ENCODE results near the gene KIF3A.

KIF3A gene

DNA sequence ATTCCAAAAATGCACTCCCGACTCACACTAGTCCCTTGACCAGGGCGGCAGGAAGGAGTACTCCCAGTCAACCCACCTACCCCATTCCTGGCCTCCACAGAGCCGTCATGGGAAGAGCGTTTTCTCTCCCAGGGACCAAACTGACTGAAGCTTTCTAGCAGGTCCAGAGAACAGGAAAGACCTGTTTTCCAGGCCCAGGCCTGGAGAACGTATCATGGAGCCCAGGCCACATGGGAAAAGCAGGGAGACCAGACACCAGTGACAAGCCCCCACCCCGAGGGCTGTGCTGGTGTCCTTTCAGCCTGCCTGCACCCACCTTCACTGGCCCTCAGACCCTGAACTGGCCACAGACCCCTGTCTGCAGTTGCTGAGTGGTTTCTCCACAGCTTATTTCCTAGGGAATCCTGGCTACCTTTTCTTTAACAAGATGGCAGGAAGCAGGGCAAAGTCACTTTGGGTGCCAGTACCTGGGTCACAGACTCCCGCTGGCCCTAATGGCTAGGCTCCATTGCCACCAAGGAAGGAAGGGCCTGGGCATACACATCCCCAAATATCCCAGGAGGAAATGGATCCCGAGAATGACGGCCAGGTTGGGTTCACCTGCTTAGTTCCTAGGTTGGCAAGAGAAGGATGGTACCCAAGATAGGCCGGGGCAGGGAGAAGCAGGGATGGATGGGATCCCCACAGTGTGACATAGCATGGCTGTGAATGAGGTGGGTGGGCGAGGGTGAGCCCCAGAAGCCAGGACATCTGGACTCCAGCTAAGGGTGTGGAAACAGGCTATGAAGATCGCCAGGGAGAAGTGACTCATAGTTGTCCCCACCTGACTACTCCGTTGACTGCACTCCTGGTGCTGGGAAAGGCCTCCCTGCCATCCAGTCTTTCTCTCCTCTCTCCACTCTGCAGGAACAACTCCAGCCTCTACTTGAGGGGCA lies 22.0 kb upstream of the KIF3A start:
- Histone ChIP-seq H3K27ac (ENCODE audit: low read depth, low read length, poor library complexity, severe bottlenecking) (no peak overlapping the region), H3F3A (ENCODE audit: insufficient read depth, low read length) (no peaks in the 10 kb centered on the region), H3K79me2 (ENCODE audit: insufficient read depth, low read length) (no peaks in the 10 kb centered on the region), H3K9ac (ENCODE audit: low read length) (no peak overlapping the region), H2AFZ (ENCODE audit: low read length) (no peak overlapping the region), H3K4me1 (ENCODE audit: insufficient read depth, low read length, severe bottlenecking) (no peaks in the 10 kb centered on the region), H3K36me3 (ENCODE audit: insufficient read depth, low read length) (no peaks in the 10 kb centered on the region), H3K4me3 (ENCODE audit: low read depth, low read length, poor library complexity, severe bottlenecking) (no peak overlapping the region), H3K9me2 (ENCODE audit: low read depth, low read length) (no peaks in the 10 kb centered on the region), H3K27me3 (ENCODE audit: insufficient read depth, low read length) (no peaks in the 10 kb centered on the region), H4K20me1 (ENCODE audit: insufficient read depth, low read length) (no peaks in the 10 kb centered on the region), H3K9me3 (ENCODE audit: low read length) (no peaks in the 10 kb centered on the region), H3K4me2 (ENCODE audit: low read length) (no peak overlapping the region)
- TF ChIP-seq, protein P1, sequence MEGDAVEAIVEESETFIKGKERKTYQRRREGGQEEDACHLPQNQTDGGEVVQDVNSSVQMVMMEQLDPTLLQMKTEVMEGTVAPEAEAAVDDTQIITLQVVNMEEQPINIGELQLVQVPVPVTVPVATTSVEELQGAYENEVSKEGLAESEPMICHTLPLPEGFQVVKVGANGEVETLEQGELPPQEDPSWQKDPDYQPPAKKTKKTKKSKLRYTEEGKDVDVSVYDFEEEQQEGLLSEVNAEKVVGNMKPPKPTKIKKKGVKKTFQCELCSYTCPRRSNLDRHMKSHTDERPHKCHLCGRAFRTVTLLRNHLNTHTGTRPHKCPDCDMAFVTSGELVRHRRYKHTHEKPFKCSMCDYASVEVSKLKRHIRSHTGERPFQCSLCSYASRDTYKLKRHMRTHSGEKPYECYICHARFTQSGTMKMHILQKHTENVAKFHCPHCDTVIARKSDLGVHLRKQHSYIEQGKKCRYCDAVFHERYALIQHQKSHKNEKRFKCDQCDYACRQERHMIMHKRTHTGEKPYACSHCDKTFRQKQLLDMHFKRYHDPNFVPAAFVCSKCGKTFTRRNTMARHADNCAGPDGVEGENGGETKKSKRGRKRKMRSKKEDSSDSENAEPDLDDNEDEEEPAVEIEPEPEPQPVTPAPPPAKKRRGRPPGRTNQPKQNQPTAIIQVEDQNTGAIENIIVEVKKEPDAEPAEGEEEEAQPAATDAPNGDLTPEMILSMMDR (IDR thresholded peaks at IDR 0.05; ENCODE audit: low read length) = no peak
- TF ChIP-seq EZH2 (IDR thresholded peaks at IDR 0.05; ENCODE audit: borderline replicate concordance, low read length) = no peak

DNA sequence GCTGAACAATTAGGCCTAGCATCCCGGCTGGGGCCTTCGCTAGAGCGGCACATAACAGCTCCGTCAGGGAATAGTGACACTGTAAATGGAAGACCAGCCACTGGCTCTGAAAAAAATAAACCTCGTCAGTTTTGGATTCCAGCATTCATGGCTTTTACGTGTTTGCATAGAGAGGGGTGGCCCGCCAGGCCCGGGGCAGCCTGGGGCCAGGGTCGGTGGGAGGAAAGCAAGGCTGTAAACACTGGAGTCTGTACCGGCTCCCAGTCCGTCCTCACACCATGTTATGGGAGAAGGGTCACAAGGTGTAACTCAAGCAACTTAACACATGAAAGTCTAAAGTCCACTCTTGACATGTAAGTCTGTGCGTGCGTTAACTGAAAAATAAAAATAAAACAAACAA lies 21.1 kb upstream of the KIF3A start:
- Histone ChIP-seq H4K20me1 (ENCODE audit: insufficient read depth, low read length) (no peaks in the 10 kb centered on the region), H3K27ac (ENCODE audit: low read depth, low read length, poor library complexity, severe bottlenecking) (no peak overlapping the region), H3K9ac (ENCODE audit: low read length) (no peak overlapping the region), H3F3A (ENCODE audit: insufficient read depth, low read length) (no peaks in the 10 kb centered on the region), H3K4me2 (ENCODE audit: low read length) (no peak overlapping the region), H3K36me3 (ENCODE audit: insufficient read depth, low read length) (no peaks in the 10 kb centered on the region), H3K9me2 (ENCODE audit: low read depth, low read length) (no peaks in the 10 kb centered on the region), H3K4me1 (ENCODE audit: insufficient read depth, low read length, severe bottlenecking) (no peaks in the 10 kb centered on the region), H3K4me3 (ENCODE audit: low read depth, low read length, poor library complexity, severe bottlenecking) (no peak overlapping the region), H3K27me3 (ENCODE audit: insufficient read depth, low read length) (no peaks in the 10 kb centered on the region), H3K79me2 (ENCODE audit: insufficient read depth, low read length) (no peaks in the 10 kb centered on the region), H3K9me3 (ENCODE audit: low read length) (no peaks in the 10 kb centered on the region), H2AFZ (ENCODE audit: low read length) (no peak overlapping the region)
- TF ChIP-seq, protein P1 (IDR thresholded peaks at IDR 0.05; ENCODE audit: low read length) = no peak
- TF ChIP-seq EZH2 (IDR thresholded peaks at IDR 0.05; ENCODE audit: borderline replicate concordance, low read length) = no peak

DNA sequence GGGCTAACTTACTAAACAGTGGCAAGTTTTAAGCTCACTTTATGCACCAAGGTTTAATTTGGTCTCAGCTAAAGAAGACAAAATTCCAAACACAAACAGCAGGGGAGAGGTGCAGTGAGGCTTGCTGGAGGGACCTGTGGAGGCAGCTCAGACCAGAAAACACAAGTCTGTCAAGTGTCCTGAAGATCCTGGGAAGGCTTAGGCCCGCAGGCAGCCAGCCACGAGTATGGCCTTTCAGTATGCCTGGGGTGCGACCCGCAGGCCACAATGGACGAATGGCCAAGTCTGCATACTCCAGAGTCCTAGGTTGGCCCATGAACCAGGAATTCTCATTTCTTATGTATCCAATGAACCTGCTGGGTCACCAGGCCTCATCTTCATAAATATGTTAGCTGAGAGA lies 19.2 kb upstream of the KIF3A start:
- no peak for TF ChIP-seq EZH2 (IDR thresholded peaks at IDR 0.05; ENCODE audit: borderline replicate concordance, low read length)
- TF ChIP-seq, protein P1 (IDR thresholded peaks at IDR 0.05; ENCODE audit: low read length) = no peak
- Histone ChIP-seq H3K79me2 (ENCODE audit: insufficient read depth, low read length) (no peaks in the 10 kb centered on the region), H3K36me3 (ENCODE audit: insufficient read depth, low read length) (no peaks in the 10 kb centered on the region)

More for the DNA sequence above, 19.2 kb upstream of the KIF3A start:
- Histone ChIP-seq H4K20me1 (ENCODE audit: insufficient read depth, low read length) (no peaks in the 10 kb centered on the region), H3K4me2 (ENCODE audit: low read length) (no peak overlapping the region), H3K9me2 (ENCODE audit: low read depth, low read length) (no peaks in the 10 kb centered on the region), H3F3A (ENCODE audit: insufficient read depth, low read length) (no peaks in the 10 kb centered on the region), H3K9me3 (ENCODE audit: low read length) (no peaks in the 10 kb centered on the region), H3K4me3 (ENCODE audit: low read depth, low read length, poor library complexity, severe bottlenecking) (no peak overlapping the region), H3K9ac (ENCODE audit: low read length) (no peak overlapping the region), H3K27ac (ENCODE audit: low read depth, low read length, poor library complexity, severe bottlenecking) (no peak overlapping the region), H2AFZ (ENCODE audit: low read length) (no peak overlapping the region), H3K4me1 (ENCODE audit: insufficient read depth, low read length, severe bottlenecking) (peaks cover 2% of the 10 kb centered on the region), H3K27me3 (ENCODE audit: insufficient read depth, low read length) (no peaks in the 10 kb centered on the region)
